22Rv1 (cell line): ENCODE measurements around the gene MAST3.

Experiments used
- CTCF ChIP-seq: fragments of 450-650 bp; IDR thresholded peaks from 2 replicates; pipeline ENCODE4 v1.5.1; 2017; ENCODE audit warnings: mild to moderate bottlenecking
- ZFX ChIP-seq: fragments of 450-650 bp; IDR thresholded peaks from 2 replicates; pipeline ENCODE4 v1.6.1; 2017; ENCODE audit warnings: antibody characterized with exemption, borderline replicate concordance

GRCh38 chr19:18097993-18098890, 664 bp downstream of the MAST3 start:
- no peak for TF ChIP-seq CTCF
- no peak for TF ChIP-seq ZFX
